B cell (primary cell): Measurements from ENCODE around the gene NCOA3. TPM values are rescaled to one million over a fixed set of nuclear protein-coding genes. Genes with fewer than 3 reads are reported as not detected.

ENCODE experiments used
- ATAC-seq: fragments of 200-7000 bp; cut with Tn5 transposase; one replicate; pipeline ENCODE4 v1.10.0; 2021; ENCODE audit warnings: low read depth, mild to moderate bottlenecking, moderate number of reproducible peaks, moderate library complexity
- CTCF ChIA-PET: fragments of 350-600 bp; sonication (Branson Sonifier 250); formaldehyde crosslinking; loops from one replicate; lab custom pipeline; 2021; ENCODE audit warnings: antibody characterized with exemption, inconsistent platforms; lab: Charles Lee
- POLR2A ChIA-PET: fragments of 350-600 bp; sonication (Branson Sonifier 250); formaldehyde crosslinking; loops from one replicate; lab custom pipeline; 2021; ENCODE audit warnings: antibody characterized with exemption; lab: Charles Lee
- DNase-seq: peaks from one replicate; pipeline ENCODE4 v3.0.0; 2013
- H2AFZ ChIP-seq: 2 replicates; pipeline ENCODE4 v1.6.1; 2012; ENCODE audit warnings: mild to moderate bottlenecking, low read depth, low read length; ENCODE audit not compliant: insufficient read depth, poor library complexity, severe bottlenecking
- H3K27ac ChIP-seq, 2 donors: 1 replicate in 1 of 2; 2 replicates in 1 of 2; pipeline ENCODE4 v1.5.1; 2012 to 2013; ENCODE audit warnings: low read length in 2 of 2, mild to moderate bottlenecking in 2 of 2, moderate library complexity in 1 of 2
- H3K27me3 ChIP-seq, 4 experiments: fragments of 200-600 bp in 1 of 4; sonication (generic) in 1 of 4; replicated peaks in 1 of 4; 1 replicate in 2 of 4; 2 replicates in 2 of 4; pipeline versions ENCODE4 v1.6.1 to v1.7.0; 2013 to 2016; ENCODE audit warnings: low read length in 3 of 4, mild to moderate bottlenecking in 2 of 4, mixed read lengths in 1 of 4, moderate library complexity in 1 of 4; ENCODE audit not compliant: insufficient read depth in 4 of 4, control insufficient read depth in 3 of 4; ENCODE audit errors: control extremely low read depth in 1 of 4
- H3K36me3 ChIP-seq, 2 experiments: replicated peaks in 1 of 2; 1 replicate in 1 of 2; 2 replicates in 1 of 2; pipeline versions ENCODE4 v1.6.1 to v1.7.1; 2013; ENCODE audit warnings: low read length in 1 of 2; ENCODE audit not compliant: insufficient read depth in 2 of 2, control insufficient read depth in 1 of 2; ENCODE audit errors: control extremely low read depth in 1 of 2, extremely low read depth in 1 of 2
- H3K4me1 ChIP-seq, 2 donors: fragments of 200-600 bp in 1 of 2; sonication (generic) in 1 of 2; 1 replicate in 1 of 2; 2 replicates in 1 of 2; pipeline versions ENCODE4 v1.5.1 to v1.6.1; 2013 to 2017; ENCODE audit warnings: low read length in 2 of 2; ENCODE audit not compliant: control insufficient read depth in 2 of 2, insufficient read depth in 2 of 2
- H3K4me2 ChIP-seq: replicated peaks from 2 replicates; pipeline ENCODE3; 2012; ENCODE audit warnings: mild to moderate bottlenecking, low read depth, low read length; ENCODE audit not compliant: poor library complexity, severe bottlenecking
- H3K4me3 ChIP-seq, 5 experiments: fragments of 200-600 bp in 1 of 5; sonication (generic) in 1 of 5; 1 replicate in 3 of 5; 2 replicates in 2 of 5; pipeline versions ENCODE4 v1.5.1 to v1.7.0; 2011 to 2016; ENCODE audit warnings: low read length in 4 of 5, mild to moderate bottlenecking in 4 of 5, low read depth in 2 of 5, control low read depth in 1 of 5, moderate library complexity in 1 of 5; ENCODE audit not compliant: insufficient read depth in 1 of 5; ENCODE audit errors: control extremely low read depth in 1 of 5, extremely low read depth in 1 of 5
- H3K79me2 ChIP-seq: fragments of 200-600 bp; sonication (generic); one replicate; pipeline ENCODE4 v1.6.0; 2016; ENCODE audit warnings: low read length; ENCODE audit not compliant: control insufficient read depth, insufficient read depth
- H3K9ac ChIP-seq: fragments of 200-600 bp; sonication (generic); 2 replicates; pipeline ENCODE4 v1.6.1; 2017; ENCODE audit warnings: mild to moderate bottlenecking, low read length, moderate library complexity
- H3K9me3 ChIP-seq, 3 donors: one replicate each; pipeline versions ENCODE4 v1.6.1 to v1.7.1; 2013; ENCODE audit warnings: low read length in 2 of 3; ENCODE audit not compliant: control insufficient read depth in 2 of 3, insufficient read depth in 1 of 3; ENCODE audit errors: control extremely low read depth in 1 of 3
- H4K20me1 ChIP-seq: 2 replicates; pipeline ENCODE4 v1.6.0; 2012; ENCODE audit warnings: mild to moderate bottlenecking, low read length; ENCODE audit not compliant: insufficient read depth, control insufficient read depth, poor library complexity, severe bottlenecking
- H3K27ac Mint-ChIP-seq: one replicate; pipeline ENCODE4 v1.8.0; 2021; ENCODE audit warnings: mixed read lengths
- H3K27me3 Mint-ChIP-seq: one replicate; pipeline ENCODE4 v1.8.0; 2021; ENCODE audit warnings: mixed read lengths
- H3K4me1 Mint-ChIP-seq: one replicate; pipeline ENCODE4 v1.8.0; 2021; ENCODE audit warnings: mixed read lengths
- H3K4me3 Mint-ChIP-seq: one replicate; pipeline ENCODE4 v1.8.0; 2021; ENCODE audit warnings: mixed read lengths
- H3K9me3 Mint-ChIP-seq: one replicate; pipeline ENCODE4 v1.8.0; 2022; ENCODE audit warnings: mixed read lengths; ENCODE audit not compliant: insufficient read depth
- EZH2 ChIP-seq: IDR thresholded peaks from 2 replicates; pipeline ENCODE4 v1.6.1; 2012; ENCODE audit warnings: borderline replicate concordance, low read depth, mild to moderate bottlenecking, moderate library complexity, low read length; ENCODE audit not compliant: insufficient read depth, poor library complexity, severe bottlenecking
- WGBS: methylation state at CpG from one replicate; pipeline ENCODE4 v1.1.5; 2013; ENCODE audit warnings: missing lambda C conversion rate; ENCODE audit not compliant: insufficient coverage; 5-methylcytosine and 5-hydroxymethylcytosine counted together
- intact Hi-C: fragments of 100-400 bp; cut with micrococcal nuclease; formaldehyde crosslinking; loops from one replicate; pipeline ENCODE4 v1.10.0; 2022
- polyA plus RNA-seq: library from polyadenylated mRNA; depleted of rRNA; stranded (reverse); fragments of >200 nt; gene quantifications from 2 replicates; pipeline ENCODE4 v1.2.3, GENCODE V29; 2012
- total RNA-seq, 2 donors: library from RNA; stranded (reverse); fragments of 120-200 nt in 1 of 2; gene quantifications; 1 replicate in 1 of 2; 2 replicates in 1 of 2; pipeline versions ENCODE4 v1.2.3 to v1.2.4, GENCODE V29; 2013 to 2022
- TF ChIP-seq, protein P1 (sequence below): fragments of 200-600 bp; IDR thresholded peaks from one replicate; pipeline ENCODE4 v1.8.0; 2022; ENCODE audit warnings: antibody characterized with exemption, mild to moderate bottlenecking

NCOA3 gene
- total and polyA plus RNA-seq, 2 donors (not counting 1 experiment from before 2014, with no cell fraction given) = 54.0 to 309 TPM

DNA sequence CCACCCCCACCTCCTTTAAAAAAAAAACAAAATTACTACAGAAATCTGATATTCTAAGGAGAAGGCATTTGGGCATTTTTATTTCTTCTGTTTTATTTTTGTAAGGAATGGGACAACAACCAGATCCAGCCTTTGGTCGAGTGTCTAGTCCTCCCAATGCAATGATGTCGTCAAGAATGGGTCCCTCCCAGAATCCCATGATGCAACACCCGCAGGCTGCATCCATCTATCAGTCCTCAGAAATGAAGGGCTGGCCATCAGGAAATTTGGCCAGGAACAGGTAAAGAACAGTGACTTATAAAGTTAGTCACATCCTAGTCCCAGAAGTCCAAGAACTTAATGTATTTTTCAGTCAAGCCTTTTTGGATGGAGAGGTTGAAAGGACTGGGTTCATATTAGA, 150.6 kb downstream of the NCOA3 start:
- H2AFZ ChIP-seq = no peak overlapping the region
- no peaks in the 10 kb centered on the region for H3K27me3 Mint-ChIP-seq
- no peak overlapping the region for H3K9ac ChIP-seq
- no peaks in the 10 kb centered on the region for H3K9me3 Mint-ChIP-seq
- H3K4me1 ChIP-seq = no peaks in the 10 kb centered on the region
- no peak overlapping the region for H3K4me3 ChIP-seq
- H3K27ac ChIP-seq = no peak overlapping the region
- intact Hi-C loops = no loop called here
- TF ChIP-seq, protein P1, sequence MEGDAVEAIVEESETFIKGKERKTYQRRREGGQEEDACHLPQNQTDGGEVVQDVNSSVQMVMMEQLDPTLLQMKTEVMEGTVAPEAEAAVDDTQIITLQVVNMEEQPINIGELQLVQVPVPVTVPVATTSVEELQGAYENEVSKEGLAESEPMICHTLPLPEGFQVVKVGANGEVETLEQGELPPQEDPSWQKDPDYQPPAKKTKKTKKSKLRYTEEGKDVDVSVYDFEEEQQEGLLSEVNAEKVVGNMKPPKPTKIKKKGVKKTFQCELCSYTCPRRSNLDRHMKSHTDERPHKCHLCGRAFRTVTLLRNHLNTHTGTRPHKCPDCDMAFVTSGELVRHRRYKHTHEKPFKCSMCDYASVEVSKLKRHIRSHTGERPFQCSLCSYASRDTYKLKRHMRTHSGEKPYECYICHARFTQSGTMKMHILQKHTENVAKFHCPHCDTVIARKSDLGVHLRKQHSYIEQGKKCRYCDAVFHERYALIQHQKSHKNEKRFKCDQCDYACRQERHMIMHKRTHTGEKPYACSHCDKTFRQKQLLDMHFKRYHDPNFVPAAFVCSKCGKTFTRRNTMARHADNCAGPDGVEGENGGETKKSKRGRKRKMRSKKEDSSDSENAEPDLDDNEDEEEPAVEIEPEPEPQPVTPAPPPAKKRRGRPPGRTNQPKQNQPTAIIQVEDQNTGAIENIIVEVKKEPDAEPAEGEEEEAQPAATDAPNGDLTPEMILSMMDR = no peak
- TF ChIP-seq EZH2 = no peak
- H3K4me1 Mint-ChIP-seq = peaks cover 4% of the 10 kb centered on the region
- no peaks in the 10 kb centered on the region for H3K27me3 ChIP-seq
- ChIA-PET CTCF (no interaction called here), POLR2A (no interaction called here)
- no peak for DNase-seq
- no CpG with 5 or more reads among the region's 3 CpGs for WGBS
- no peak for ATAC-seq
- no peak overlapping the region for H3K4me2 ChIP-seq
- H3K27ac Mint-ChIP-seq = no peak overlapping the region
- H3K79me2 ChIP-seq = peaks cover 19% of the 10 kb centered on the region
- no peak overlapping the region for H3K4me3 Mint-ChIP-seq
- H4K20me1 ChIP-seq = peaks cover 12% of the 10 kb centered on the region
- peaks cover 6 to 92% of the 10 kb centered on the region in 2 experiments for H3K36me3 ChIP-seq
- no peaks in the 10 kb centered on the region for H3K9me3 ChIP-seq

DNA sequence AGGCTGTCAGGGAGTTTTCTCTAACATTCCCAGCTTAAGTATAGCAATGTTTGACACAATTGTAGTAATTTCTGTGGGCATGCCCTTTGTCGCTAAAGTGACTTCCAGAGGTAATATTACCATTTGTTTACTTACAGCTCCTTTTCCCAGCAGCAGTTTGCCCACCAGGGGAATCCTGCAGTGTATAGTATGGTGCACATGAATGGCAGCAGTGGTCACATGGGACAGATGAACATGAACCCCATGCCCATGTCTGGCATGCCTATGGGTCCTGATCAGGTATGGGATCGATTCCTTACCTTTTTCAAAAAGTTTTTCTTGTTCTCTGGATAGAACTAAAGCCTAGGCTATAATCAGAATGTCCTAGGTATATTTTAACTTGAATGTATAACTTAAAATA, 151.1 kb downstream of the NCOA3 start:
- Histone ChIP-seq H2AFZ (no peak overlapping the region), H3K4me2 (no peak overlapping the region), H3K9ac (no peak overlapping the region), H3K4me3 (no peak overlapping the region), H3K9me3 (no peaks in the 10 kb centered on the region), H3K36me3 (peaks cover 6 to 95% of the 10 kb centered on the region in 2 experiments), H3K79me2 (peaks cover 19% of the 10 kb centered on the region), H3K27me3 (no peaks in the 10 kb centered on the region), H4K20me1 (peaks cover 12% of the 10 kb centered on the region), H3K27ac (no peak overlapping the region), H3K4me1 (no peaks in the 10 kb centered on the region)
- no peaks in the 10 kb centered on the region for H3K27me3 Mint-ChIP-seq
- ChIA-PET CTCF (interaction anchor here (0.7 kb wide), 2 partner anchors 11 to 328 kb away, joined by 3 to 4 read pairs; no protein-coding TSS in a partner anchor), POLR2A (interaction anchor here (0.7 kb wide), 1 partner anchor 8 kb away, joined by 5 read pairs; no protein-coding TSS in a partner anchor)
- H3K27ac Mint-ChIP-seq = no peak overlapping the region
- no peak for DNase-seq
- TF ChIP-seq, protein P1 = no peak
- no peak for TF ChIP-seq EZH2
- H3K4me3 Mint-ChIP-seq = no peak overlapping the region
- peaks cover 4% of the 10 kb centered on the region for H3K4me1 Mint-ChIP-seq
- no peaks in the 10 kb centered on the region for H3K9me3 Mint-ChIP-seq
- WGBS = no CpG with 5 or more reads among the region's 2 CpGs
- no peak for ATAC-seq
- intact Hi-C loops = no loop called here
